GM18867 (cell line): ENCODE results near the gene CLPTM1.
"Not testable (repeated sequence)": the region's sequence is repeated elsewhere in the genome, so short reads cannot be mapped to it uniquely, and the experiment has no call there.

Experiments
- ATAC-seq: cut with Tn5 transposase; IDR thresholded peaks from one replicate; pipeline ENCODE4 v1.9.1; 2021; ENCODE audit warnings: mild to moderate bottlenecking, moderate library complexity; ENCODE audit not compliant: unreplicated experiment

Gene CLPTM1, protein sequence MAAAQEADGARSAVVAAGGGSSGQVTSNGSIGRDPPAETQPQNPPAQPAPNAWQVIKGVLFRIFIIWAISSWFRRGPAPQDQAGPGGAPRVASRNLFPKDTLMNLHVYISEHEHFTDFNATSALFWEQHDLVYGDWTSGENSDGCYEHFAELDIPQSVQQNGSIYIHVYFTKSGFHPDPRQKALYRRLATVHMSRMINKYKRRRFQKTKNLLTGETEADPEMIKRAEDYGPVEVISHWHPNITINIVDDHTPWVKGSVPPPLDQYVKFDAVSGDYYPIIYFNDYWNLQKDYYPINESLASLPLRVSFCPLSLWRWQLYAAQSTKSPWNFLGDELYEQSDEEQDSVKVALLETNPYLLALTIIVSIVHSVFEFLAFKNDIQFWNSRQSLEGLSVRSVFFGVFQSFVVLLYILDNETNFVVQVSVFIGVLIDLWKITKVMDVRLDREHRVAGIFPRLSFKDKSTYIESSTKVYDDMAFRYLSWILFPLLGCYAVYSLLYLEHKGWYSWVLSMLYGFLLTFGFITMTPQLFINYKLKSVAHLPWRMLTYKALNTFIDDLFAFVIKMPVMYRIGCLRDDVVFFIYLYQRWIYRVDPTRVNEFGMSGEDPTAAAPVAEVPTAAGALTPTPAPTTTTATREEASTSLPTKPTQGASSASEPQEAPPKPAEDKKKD

GRCh38 chr19:44954649-44955504, at the start of gene CLPTM1:
CLPTM1 (plus strand) TSS chr19:44955380; CDS start chr19:44955396, 16 bp downstream.
- ATAC-seq: peak; percentile 78

GRCh38 chr19:44905437-44906160, 49.6 kb upstream of the CLPTM1 start, which contains the start of gene APOE:
APOE (plus strand) TSS chr19:44905796; CDS start chr19:44906625, 829 bp downstream.
- ATAC-seq: no peak

- no peak for ATAC-seq
These were observed 47.6 kb upstream of the CLPTM1 start for GRCh38 chr19:44907613-44908012.

GRCh38 chr19:44908074-44908835, 46.9 kb upstream of the CLPTM1 start:
- no peak for ATAC-seq

DNA sequence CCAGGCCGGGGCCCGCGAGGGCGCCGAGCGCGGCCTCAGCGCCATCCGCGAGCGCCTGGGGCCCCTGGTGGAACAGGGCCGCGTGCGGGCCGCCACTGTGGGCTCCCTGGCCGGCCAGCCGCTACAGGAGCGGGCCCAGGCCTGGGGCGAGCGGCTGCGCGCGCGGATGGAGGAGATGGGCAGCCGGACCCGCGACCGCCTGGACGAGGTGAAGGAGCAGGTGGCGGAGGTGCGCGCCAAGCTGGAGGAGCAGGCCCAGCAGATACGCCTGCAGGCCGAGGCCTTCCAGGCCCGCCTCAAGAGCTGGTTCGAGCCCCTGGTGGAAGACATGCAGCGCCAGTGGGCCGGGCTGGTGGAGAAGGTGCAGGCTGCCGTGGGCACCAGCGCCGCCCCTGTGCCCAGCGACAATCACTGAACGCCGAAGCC, 46.3 kb upstream of the CLPTM1 start:
- ATAC-seq: no peak

DNA sequence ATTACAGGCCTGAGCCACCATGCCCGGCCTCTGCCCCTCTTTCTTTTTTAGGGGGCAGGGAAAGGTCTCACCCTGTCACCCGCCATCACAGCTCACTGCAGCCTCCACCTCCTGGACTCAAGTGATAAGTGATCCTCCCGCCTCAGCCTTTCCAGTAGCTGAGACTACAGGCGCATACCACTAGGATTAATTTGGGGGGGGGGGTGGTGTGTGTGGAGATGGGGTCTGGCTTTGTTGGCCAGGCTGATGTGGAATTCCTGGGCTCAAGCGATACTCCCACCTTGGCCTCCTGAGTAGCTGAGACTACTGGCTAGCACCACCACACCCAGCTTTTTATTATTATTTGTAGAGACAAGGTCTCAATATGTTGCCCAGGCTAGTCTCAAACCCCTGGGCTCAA, 45.4 kb upstream of the CLPTM1 start:
- ATAC-seq: no peak

DNA sequence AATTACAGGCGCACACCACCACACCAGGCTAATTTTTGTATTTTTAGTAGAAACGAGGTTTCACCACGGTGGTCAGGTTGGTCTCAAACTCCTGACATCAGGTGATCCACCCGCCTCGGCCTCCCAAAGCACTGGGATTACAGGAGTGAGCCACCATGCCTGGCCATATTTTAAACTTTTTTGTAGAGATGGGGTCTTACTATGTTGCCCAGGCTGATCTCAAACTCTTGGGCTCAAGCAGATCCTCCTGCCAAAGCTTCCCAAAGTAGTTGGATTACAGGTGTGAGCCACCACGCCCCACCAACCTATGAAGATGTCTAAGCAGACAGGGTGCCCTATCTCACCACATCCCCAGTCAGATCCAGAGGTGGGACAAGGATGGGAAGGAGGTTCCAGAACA, 43.3 kb upstream of the CLPTM1 start:
- ATAC-seq: not testable (repeated sequence)

GRCh38 chr19:44912854-44913253, 42.3 kb upstream of the CLPTM1 start:
- no peak for ATAC-seq

DNA sequence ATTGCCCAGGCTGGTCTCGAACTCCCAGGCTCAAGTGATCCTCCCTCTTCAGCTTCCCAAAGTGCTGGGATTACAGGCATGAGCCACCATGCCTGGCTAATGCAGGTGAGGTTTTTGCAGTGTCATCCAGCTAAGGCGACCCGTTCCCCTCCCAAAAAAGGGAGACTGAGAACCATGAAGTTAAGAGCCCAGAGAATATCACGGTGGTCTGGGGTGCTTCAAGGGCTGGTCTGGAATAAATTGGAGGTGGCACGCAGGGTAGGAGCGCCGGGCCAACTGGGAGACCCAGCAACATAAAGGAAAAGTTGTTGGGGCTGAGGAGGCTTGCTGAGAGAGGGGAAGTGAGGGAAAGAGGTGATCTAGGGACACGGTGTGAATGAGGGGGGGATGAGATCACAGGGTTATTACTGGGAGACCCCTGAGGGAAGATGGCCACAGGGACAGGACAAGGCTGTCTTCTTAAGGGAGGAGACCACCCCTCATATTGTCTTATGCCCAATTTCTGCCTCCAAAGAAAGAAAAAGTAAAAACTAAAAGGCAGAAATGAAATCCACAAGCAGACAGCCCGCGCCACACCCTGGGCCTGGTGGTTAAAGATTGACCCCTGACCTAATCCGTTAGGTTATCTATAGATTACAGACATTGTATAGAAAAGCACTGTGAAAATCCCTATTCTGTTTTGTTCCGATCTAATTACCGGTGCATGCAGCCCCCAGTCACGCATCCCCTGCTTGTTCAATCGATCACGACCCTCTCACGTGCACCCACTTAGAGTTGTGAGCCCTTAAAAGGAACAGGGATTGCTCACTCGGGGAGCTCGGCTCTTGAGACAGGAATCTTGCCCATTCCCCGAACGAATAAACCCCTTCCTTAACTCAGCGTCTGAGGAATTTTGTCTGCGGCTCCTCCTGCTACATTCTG, 41.4 kb upstream of the CLPTM1 start:
- not testable (repeated sequence) for ATAC-seq

DNA sequence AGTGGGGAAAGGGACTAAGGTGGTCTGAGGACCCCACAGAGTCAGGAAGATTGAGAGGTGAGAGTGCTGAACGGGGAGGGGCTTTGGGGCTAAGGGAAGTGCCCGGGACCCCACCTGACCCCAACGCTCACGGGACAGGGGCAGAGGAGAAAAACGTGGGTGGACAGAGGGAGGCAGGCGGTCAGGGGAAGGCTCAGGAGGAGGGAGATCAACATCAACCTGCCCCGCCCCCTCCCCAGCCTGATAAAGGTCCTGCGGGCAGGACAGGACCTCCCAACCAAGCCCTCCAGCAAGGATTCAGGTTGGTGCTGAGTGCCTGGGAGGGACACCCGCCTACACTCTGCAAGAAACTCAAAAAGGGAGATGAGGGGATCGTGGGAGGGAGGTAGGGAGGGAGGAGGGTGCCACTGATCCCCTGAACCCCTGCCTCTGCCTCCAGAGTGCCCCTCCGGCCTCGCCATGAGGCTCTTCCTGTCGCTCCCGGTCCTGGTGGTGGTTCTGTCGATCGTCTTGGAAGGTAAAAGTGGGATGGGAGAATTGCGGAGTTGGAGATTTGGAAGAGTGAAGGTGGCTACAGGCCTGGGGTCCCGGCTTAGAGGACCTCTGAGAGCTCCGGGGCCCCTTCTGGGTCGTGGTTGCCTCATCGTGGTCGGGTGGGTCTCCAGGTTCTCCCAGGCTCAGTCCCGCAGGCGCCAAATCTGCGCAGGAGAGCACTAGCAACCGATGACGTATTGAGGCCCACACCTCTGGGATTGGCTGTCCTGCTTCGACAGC, 40.6 kb upstream of the CLPTM1 start, which contains the start of gene APOC1:
TSS of gene APOC1 (plus strand) at position 176 of the 774 bp plus-strand sequence. CDS start at position 460, 284 bp downstream.
- ATAC-seq: peak; percentile 88

DNA sequence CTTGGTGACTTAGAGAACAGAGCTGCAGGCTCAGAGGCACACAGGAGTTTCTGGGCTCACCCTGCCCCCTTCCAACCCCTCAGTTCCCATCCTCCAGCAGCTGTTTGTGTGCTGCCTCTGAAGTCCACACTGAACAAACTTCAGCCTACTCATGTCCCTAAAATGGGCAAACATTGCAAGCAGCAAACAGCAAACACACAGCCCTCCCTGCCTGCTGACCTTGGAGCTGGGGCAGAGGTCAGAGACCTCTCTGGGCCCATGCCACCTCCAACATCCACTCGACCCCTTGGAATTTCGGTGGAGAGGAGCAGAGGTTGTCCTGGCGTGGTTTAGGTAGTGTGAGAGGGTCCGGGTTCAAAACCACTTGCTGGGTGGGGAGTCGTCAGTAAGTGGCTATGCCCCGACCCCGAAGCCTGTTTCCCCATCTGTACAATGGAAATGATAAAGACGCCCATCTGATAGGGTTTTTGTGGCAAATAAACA, 30.9 kb upstream of the CLPTM1 start:
- no peak for ATAC-seq

- no peak for ATAC-seq
These were observed 29.9 kb upstream of the CLPTM1 start for GRCh38 chr19:44925114-44925891.

GRCh38 chr19:44926245-44927077, 28.7 kb upstream of the CLPTM1 start:
- not testable (repeated sequence) for ATAC-seq

GRCh38 chr19:44927746-44928145, 27.4 kb upstream of the CLPTM1 start:
- no peak for ATAC-seq

- ATAC-seq: no peak
These were observed 25.1 kb upstream of the CLPTM1 start for GRCh38 chr19:44930088-44930487.

- no peak for ATAC-seq
These were observed 23.6 kb upstream of the CLPTM1 start for GRCh38 chr19:44931541-44931940.
